Right lobe of liver (tissue), 6 donors: ENCODE measurements around the gene ZNF708. TPM values are rescaled to one million over a fixed set of nuclear protein-coding genes. Genes with fewer than 3 reads are reported as not detected.
"Not testable (repeated sequence)": the region's sequence is repeated elsewhere in the genome, so short reads cannot be mapped to it uniquely, and the experiment has no call there.

Experiments
- ATAC-seq, 4 donors: fragments of 200-7000 bp; cut with Tn5 transposase; one replicate each; pipeline ENCODE4 v1.9.1; 2020; ENCODE audit warnings: mild to moderate bottlenecking in 4 of 4, moderate library complexity in 4 of 4
- DNase-seq, 3 donors: peaks; one replicate each; pipeline ENCODE4 v3.0.0-alpha.2; 2020
- H3K27ac ChIP-seq, 3 donors: fragments of 200-600 bp; one replicate each; pipeline ENCODE4 v1.8.0; 2022
- H3K27me3 ChIP-seq, 2 donors: fragments of 200-600 bp; one replicate each; pipeline ENCODE4 v1.8.0; 2022
- H3K36me3 ChIP-seq, 4 donors: fragments of 200-600 bp; sonication (generic) in 1 of 4; one replicate each; pipeline versions ENCODE4 v1.5.1 to v1.8.0; 2017 to 2022; ENCODE audit warnings: control low read depth in 1 of 4
- H3K4me1 ChIP-seq, 4 donors: fragments of 200-600 bp; sonication (generic) in 1 of 4; one replicate each; pipeline versions ENCODE4 v1.5.1 to v1.8.0; 2017 to 2022; ENCODE audit warnings: control low read depth in 1 of 4
- H3K4me3 ChIP-seq, 3 donors: fragments of 200-600 bp; one replicate each; pipeline ENCODE4 v1.8.0; 2022
- H3K9me3 ChIP-seq, 4 donors: fragments of 200-600 bp; sonication (generic) in 1 of 4; one replicate each; pipeline versions ENCODE4 v1.5.1 to v1.8.0; 2017 to 2022; ENCODE audit warnings: control low read depth in 1 of 4
- CTCF ChIP-seq, 4 donors: fragments of 200-600 bp in 3 of 4; fragments of 450-650 bp in 1 of 4; IDR thresholded peaks; one replicate each; pipeline versions ENCODE4 v1.5.1 to v1.8.0; 2016 to 2022; ENCODE audit warnings: antibody characterized with exemption in 4 of 4, mild to moderate bottlenecking in 2 of 4
- POLR2A ChIP-seq: fragments of 450-650 bp; IDR thresholded peaks from one replicate; pipeline ENCODE4 v1.6.1; 2017; ENCODE audit warnings: antibody characterized with exemption, mild to moderate bottlenecking
- WGBS: methylation state at CpG from one replicate; pipeline ENCODE4 v1.1.6; 2018; ENCODE audit warnings: low coverage, low lambda C conversion rate; ENCODE audit not compliant: insufficient coverage; ENCODE audit errors: missing lambda C conversion rate; 5-methylcytosine and 5-hydroxymethylcytosine counted together
- intact Hi-C, 2 donors: fragments of 100-400 bp; cut with DNase I; formaldehyde crosslinking; loops; one replicate each; pipeline versions ENCODE4 v1.11.2 to v1.14.1; 2022
- total RNA-seq, 6 experiments: library from RNA; depleted of rRNA in 2 of 6; stranded (reverse); fragments of >200 nt in 2 of 6; fragmentation: NEBNext Ultra II Directional in 3 of 6; extraction: Animal tissue kit (Norgen Biotek cat#: 25700) in 3 of 6; gene quantifications; one replicate each; pipeline versions ENCODE4 v1.1.0 to v1.2.4, GENCODE V29; 2016 to 2023
- donor health status: DM: no; HTN: yes; CAD: no.
- donor health status: DM: no; HTN: no; CAD: no.
- donor health status: DM: no; HTN: no; CAD: no.
- donor health status: DM: no; HTN: yes; CAD: no.
- donor health status: DM: no; HTN: yes; CAD: no.

Gene ZNF708
- total RNA-seq, 6 experiments from 2014 or later, result 2.1 to 4.2 (median 3.2) TPM

GRCh38 chr19:21264416-21264815 lies 64.8 kb downstream of the ZNF708 start:
- H3K36me3 ChIP-seq, result no peaks in the 10 kb centered on the region
- no peaks in the 10 kb centered on the region for H3K4me1 ChIP-seq
- intact Hi-C loops, result no loop called here
- no peak overlapping the region for H3K27ac ChIP-seq
- no peak for TF ChIP-seq CTCF (IDR thresholded peaks at IDR 0.05)
- no peak for TF ChIP-seq POLR2A
- WGBS, result no CpG with 5 or more reads among the region's 6 CpGs
- H3K4me3 ChIP-seq, result no peak overlapping the region
- no peaks in the 10 kb centered on the region for H3K27me3 ChIP-seq
- H3K9me3 ChIP-seq, result no peaks in the 10 kb centered on the region
- ATAC-seq (no peak), DNase-seq (no peak)

GRCh38 chr19:21260848-21261381 lies 68.3 kb downstream of the ZNF708 start:
- H3K4me3 ChIP-seq, H3K9me3 ChIP-seq, ATAC-seq, H3K27me3 ChIP-seq, H3K4me1 ChIP-seq, H3K36me3 ChIP-seq, DNase-seq, intact Hi-C loops, H3K27ac ChIP-seq: not testable (repeated sequence)
- WGBS, result 87% methylated on average over 5 of the region's 24 CpGs

GRCh38 chr19:21260164-21260847 lies 68.9 kb downstream of the ZNF708 start:
- no peak for DNase-seq
- H3K27me3 ChIP-seq, result no peaks in the 10 kb centered on the region
- no CpG with 5 or more reads among the region's 36 CpGs for WGBS
- H3K27ac ChIP-seq, result no peak overlapping the region
- H3K4me1 ChIP-seq, result no peaks in the 10 kb centered on the region
- no peak for ATAC-seq
- TF ChIP-seq CTCF (IDR thresholded peaks at IDR 0.05) (no peak), POLR2A (no peak)
- no peaks in the 10 kb centered on the region for H3K36me3 ChIP-seq
- no peak overlapping the region for H3K4me3 ChIP-seq
- no peaks in the 10 kb centered on the region for H3K9me3 ChIP-seq
- intact Hi-C loops, result no loop called here

- H3K9me3 ChIP-seq, DNase-seq, H3K4me3 ChIP-seq, H3K4me1 ChIP-seq, intact Hi-C loops, H3K27me3 ChIP-seq, H3K27ac ChIP-seq, ATAC-seq, H3K36me3 ChIP-seq: not testable (repeated sequence)
- 83% methylated on average over 1 of the region's 27 CpGs for WGBS
These were observed 69.6 kb downstream of the ZNF708 start for GRCh38 chr19:21259421-21260124.

GRCh38 chr19:21256722-21257121 lies 72.5 kb downstream of the ZNF708 start:
- no peak for ATAC-seq
- Histone ChIP-seq H3K4me1 (no peaks in the 10 kb centered on the region), H3K36me3 (no peaks in the 10 kb centered on the region), H3K9me3 (no peaks in the 10 kb centered on the region), H3K4me3 (no peak overlapping the region), H3K27ac (no peak overlapping the region), H3K27me3 (no peaks in the 10 kb centered on the region)
- TF ChIP-seq POLR2A (no peak), CTCF (IDR thresholded peaks at IDR 0.05) (no peak)
- intact Hi-C loops, result no loop called here
- no CpG with 5 or more reads among the region's 1 CpG for WGBS
- no peak for DNase-seq

Other genes starting within 250 kb of the ZNF708 start
- 1 to 10 TPM in 1 of 6 experiments, under 1 TPM in 5; 0.43 to 1.1 (median 0.67) TPM for gene ZNF714, start 247.2 kb downstream of the ZNF708 start, total RNA-seq
- 1 to 10 TPM in 2 of 6 experiments, under 1 TPM in 4; 0.37 to 1.6 (median 0.84) TPM for gene ZNF431, start 187.4 kb downstream of the ZNF708 start, total RNA-seq
- under 1 TPM; 0.18 to 0.81 (median 0.60) TPM for gene ZNF738, start 29.6 kb upstream of the ZNF708 start, total RNA-seq
- 1 to 10 TPM; 5.9 to 9.3 (median 6.8) TPM for gene ZNF493, start 67.7 kb upstream of the ZNF708 start, total RNA-seq
- gene ZNF429, start 176.2 kb upstream of the ZNF708 start, total RNA-seq, result 1 to 10 TPM; 4.8 to 9.6 (median 7.6) TPM